Naive B cell (primary cell): Measurements from ENCODE around the gene PRAMEF33. TPM values are rescaled to one million over a fixed set of nuclear protein-coding genes. Genes with fewer than 3 reads are reported as not detected.
"Not testable (repeated sequence)": the region's sequence is repeated elsewhere in the genome, so short reads cannot be mapped to it uniquely, and the experiment has no call there.

ENCODE experiments used
- ATAC-seq, 2 donors: fragments of 150-1000 bp; cut with Tn5 transposase; 2 replicates each; pipeline ENCODE4 v1.10.0; 2021; ENCODE audit warnings: low read depth in 2 of 2, mild to moderate bottlenecking in 2 of 2, moderate library complexity in 2 of 2
- DNase-seq: peaks from one replicate; pipeline ENCODE4 v3.0.0; 2022
- H3K27ac Mint-ChIP-seq, 6 donors: one replicate each; pipeline ENCODE4 v1.8.0; 2020 to 2022; ENCODE audit warnings: mild to moderate bottlenecking in 6 of 6, mixed read lengths in 6 of 6, moderate library complexity in 5 of 6, inconsistent platforms in 2 of 6
- H3K27me3 Mint-ChIP-seq, 3 donors: one replicate each; pipeline ENCODE4 v1.8.0; 2021 to 2022; ENCODE audit warnings: mixed read lengths in 3 of 3, mild to moderate bottlenecking in 1 of 3
- H3K36me3 Mint-ChIP-seq, 2 donors: one replicate each; pipeline ENCODE4 v1.8.0; 2020 to 2022; ENCODE audit warnings: mixed read lengths in 2 of 2, inconsistent platforms in 1 of 2, mild to moderate bottlenecking in 1 of 2
- H3K4me1 Mint-ChIP-seq, 3 donors: one replicate each; pipeline ENCODE4 v1.8.0; 2020 to 2022; ENCODE audit warnings: mixed read lengths in 3 of 3, inconsistent platforms in 1 of 3, mild to moderate bottlenecking in 1 of 3, moderate library complexity in 1 of 3
- H3K4me3 Mint-ChIP-seq, 8 donors: one replicate each; pipeline ENCODE4 v1.8.0; 2020 to 2022; ENCODE audit warnings: mild to moderate bottlenecking in 8 of 8, mixed read lengths in 8 of 8, moderate library complexity in 8 of 8, inconsistent platforms in 2 of 8
- H3K9me3 Mint-ChIP-seq, 7 donors: one replicate each; pipeline ENCODE4 v1.8.0; 2020 to 2022; ENCODE audit warnings: mixed read lengths in 7 of 7, mild to moderate bottlenecking in 5 of 7, inconsistent platforms in 2 of 7, moderate library complexity in 1 of 7
- polyA plus RNA-seq, 6 donors: library from polyadenylated mRNA; unstranded; fragments of 300-500 nt; fragmentation: Illumina TruSeq; gene quantifications; one replicate each; pipeline ENCODE4 v1.2.3, GENCODE V29; 2021; ENCODE audit warnings: low read depth in 6 of 6

The PRAMEF33 gene
- polyA plus RNA-seq = not detected

GRCh38 chr1:13303239-13303638 lies at the start of gene PRAMEF33:
TSS of gene PRAMEF33 (plus strand) at chr1:13303539. CDS start at chr1:13305955, 2,416 bp downstream.
- not testable (repeated sequence) for H3K4me3 Mint-ChIP-seq, H3K4me1 Mint-ChIP-seq, H3K27ac Mint-ChIP-seq

GRCh38 chr1:13253898-13254297 lies 49.4 kb upstream of the PRAMEF33 start, which contains the start of gene PRAMEF5:
TSS of gene PRAMEF5 (plus strand) at chr1:13254198. CDS start at chr1:13259269, 5,071 bp downstream.
- H3K4me1 Mint-ChIP-seq, H3K27me3 Mint-ChIP-seq, DNase-seq, H3K36me3 Mint-ChIP-seq, H3K4me3 Mint-ChIP-seq, H3K9me3 Mint-ChIP-seq, H3K27ac Mint-ChIP-seq, ATAC-seq: not testable (repeated sequence)

More at GRCh38 chr1:13303239-13303638, at the start of gene PRAMEF33:
- not testable (repeated sequence) for DNase-seq, H3K27me3 Mint-ChIP-seq, H3K36me3 Mint-ChIP-seq, H3K9me3 Mint-ChIP-seq, ATAC-seq

- H3K27me3 Mint-ChIP-seq, H3K4me3 Mint-ChIP-seq, H3K4me1 Mint-ChIP-seq, ATAC-seq, H3K36me3 Mint-ChIP-seq, DNase-seq, H3K9me3 Mint-ChIP-seq, H3K27ac Mint-ChIP-seq: not testable (repeated sequence)
Measured at GRCh38 chr1:13265124-13265523, 38.2 kb upstream of the PRAMEF33 start.

- H3K9me3 Mint-ChIP-seq, H3K4me1 Mint-ChIP-seq, DNase-seq, ATAC-seq, H3K27me3 Mint-ChIP-seq, H3K27ac Mint-ChIP-seq, H3K36me3 Mint-ChIP-seq, H3K4me3 Mint-ChIP-seq: not testable (repeated sequence)
Measured at GRCh38 chr1:13277016-13277415, 26.3 kb upstream of the PRAMEF33 start.

GRCh38 chr1:13279617-13280016 lies 23.7 kb upstream of the PRAMEF33 start:
- not testable (repeated sequence) for H3K4me1 Mint-ChIP-seq, ATAC-seq, H3K36me3 Mint-ChIP-seq, DNase-seq, H3K27ac Mint-ChIP-seq, H3K27me3 Mint-ChIP-seq, H3K4me3 Mint-ChIP-seq, H3K9me3 Mint-ChIP-seq

- not testable (repeated sequence) for ATAC-seq, H3K4me3 Mint-ChIP-seq, H3K9me3 Mint-ChIP-seq, H3K27me3 Mint-ChIP-seq, H3K27ac Mint-ChIP-seq, H3K36me3 Mint-ChIP-seq, DNase-seq, H3K4me1 Mint-ChIP-seq
Measured at GRCh38 chr1:13285037-13285436, 18.3 kb upstream of the PRAMEF33 start, which contains the start of gene PRAMEF8. TSS of gene PRAMEF8 (minus strand) at chr1:13285137. CDS start at chr1:13284091, 1,046 bp downstream.

- H3K4me1 Mint-ChIP-seq, ATAC-seq, H3K36me3 Mint-ChIP-seq, H3K27ac Mint-ChIP-seq, H3K27me3 Mint-ChIP-seq, DNase-seq, H3K9me3 Mint-ChIP-seq, H3K4me3 Mint-ChIP-seq: not testable (repeated sequence)
Measured at GRCh38 chr1:13289030-13289429, 14.3 kb upstream of the PRAMEF33 start.

GRCh38 chr1:13297216-13297931 lies 6.0 kb upstream of the PRAMEF33 start:
- H3K27me3 Mint-ChIP-seq, H3K4me3 Mint-ChIP-seq, ATAC-seq, H3K27ac Mint-ChIP-seq, H3K4me1 Mint-ChIP-seq, H3K36me3 Mint-ChIP-seq, DNase-seq, H3K9me3 Mint-ChIP-seq: not testable (repeated sequence)

- not testable (repeated sequence) for H3K27me3 Mint-ChIP-seq, ATAC-seq, H3K9me3 Mint-ChIP-seq, H3K27ac Mint-ChIP-seq, H3K4me1 Mint-ChIP-seq, DNase-seq, H3K4me3 Mint-ChIP-seq, H3K36me3 Mint-ChIP-seq
Measured at GRCh38 chr1:13298699-13299098, 4.6 kb upstream of the PRAMEF33 start.

GRCh38 chr1:13302197-13302596 lies 1.1 kb upstream of the PRAMEF33 start:
- not testable (repeated sequence) for H3K9me3 Mint-ChIP-seq, H3K36me3 Mint-ChIP-seq, H3K4me3 Mint-ChIP-seq, DNase-seq, H3K4me1 Mint-ChIP-seq, ATAC-seq, H3K27ac Mint-ChIP-seq, H3K27me3 Mint-ChIP-seq

- H3K27ac Mint-ChIP-seq, H3K4me3 Mint-ChIP-seq, H3K27me3 Mint-ChIP-seq, H3K4me1 Mint-ChIP-seq, H3K36me3 Mint-ChIP-seq, H3K9me3 Mint-ChIP-seq, DNase-seq, ATAC-seq: not testable (repeated sequence)
Measured at GRCh38 chr1:13315281-13315680, 11.9 kb downstream of the PRAMEF33 start, which contains the start of gene PRAMEF15. TSS of gene PRAMEF15 (plus strand) at chr1:13315581. CDS start at chr1:13318408, 2,827 bp downstream.

- H3K9me3 Mint-ChIP-seq, H3K4me3 Mint-ChIP-seq, H3K36me3 Mint-ChIP-seq, H3K27me3 Mint-ChIP-seq, H3K4me1 Mint-ChIP-seq, ATAC-seq, DNase-seq: not testable (repeated sequence)
- H3K27ac Mint-ChIP-seq = peak overlapping the region in 1 of 6 donors; percentile 6
Measured at GRCh38 chr1:13342496-13342895, 39.2 kb downstream of the PRAMEF33 start.

GRCh38 chr1:13347034-13347433 lies 43.7 kb downstream of the PRAMEF33 start, which contains the start of gene PRAMEF14:
TSS of gene PRAMEF14 (minus strand) at chr1:13347134. CDS start at chr1:13345314, 1,820 bp downstream.
- H3K27me3 Mint-ChIP-seq, H3K4me1 Mint-ChIP-seq, ATAC-seq, H3K27ac Mint-ChIP-seq, H3K9me3 Mint-ChIP-seq, H3K4me3 Mint-ChIP-seq, H3K36me3 Mint-ChIP-seq, DNase-seq: not testable (repeated sequence)

GRCh38 chr1:13353476-13353875 lies 50.1 kb downstream of the PRAMEF33 start:
- Mint-ChIP-seq H3K4me3 (peak overlapping the region in 1 of 8 donors; percentile 52), H3K9me3 (peaks cover 0 to 30% (median 12%) of the 10 kb centered on the region in 7 donors)
- not testable (repeated sequence) for H3K36me3 Mint-ChIP-seq, H3K27me3 Mint-ChIP-seq, DNase-seq, H3K4me1 Mint-ChIP-seq, ATAC-seq, H3K27ac Mint-ChIP-seq
